GM12875 (cell line): ENCODE results near the gene GDNF.
"Not testable (repeated sequence)": the region's sequence is repeated elsewhere in the genome, so short reads cannot be mapped to it uniquely, and the experiment has no call there.

Experiments
- H3K4me3 ChIP-seq: one replicate; pipeline ENCODE4 v1.5.1; 2011; ENCODE audit warnings: low read depth, low read length, control low read depth
- TF ChIP-seq, protein P1 (sequence below): IDR thresholded peaks from 2 replicates; pipeline ENCODE4 v1.5.1; 2011; ENCODE audit warnings: low read depth, mild to moderate bottlenecking, control low read depth, inconsistent platforms, low read length, moderate library complexity, borderline replicate concordance; ENCODE audit not compliant: insufficient read depth

GDNF gene

DNA sequence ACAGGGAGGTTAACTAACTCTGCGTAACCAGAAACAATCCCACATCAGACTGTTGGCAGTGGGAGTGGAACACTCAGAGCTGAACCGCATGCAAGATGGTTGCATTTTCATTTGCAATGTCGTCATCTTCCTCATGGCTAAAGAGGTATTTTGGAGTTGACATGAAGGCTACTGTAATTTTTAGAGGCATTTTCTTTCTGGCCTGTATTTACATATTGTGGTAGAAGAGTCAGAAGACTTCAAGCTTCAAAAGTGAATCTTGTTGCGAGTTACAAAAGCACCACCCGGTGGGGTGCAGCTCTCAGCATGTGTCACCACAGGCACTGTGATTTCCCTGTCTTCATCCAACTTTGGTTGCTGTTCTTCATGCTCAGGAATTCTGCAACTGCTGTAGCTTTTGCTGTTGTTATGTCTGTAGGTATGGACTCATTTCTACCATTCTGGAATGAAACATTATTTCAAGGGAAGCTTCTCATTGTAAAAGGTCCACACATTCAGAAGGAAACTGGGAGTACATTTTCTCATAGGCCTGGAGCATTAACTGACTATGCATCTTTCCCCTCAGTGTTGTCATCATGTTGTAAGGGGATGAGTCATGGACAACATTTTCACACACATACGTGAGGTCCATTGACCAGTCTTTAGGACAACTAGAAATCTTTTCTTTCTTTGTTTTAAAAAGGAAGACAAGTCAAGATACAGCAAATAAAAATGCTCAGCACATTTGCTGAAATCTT is 35.4 kb upstream of the GDNF start:
- H3K4me3 ChIP-seq: no peak overlapping the region
- TF ChIP-seq, protein P1, sequence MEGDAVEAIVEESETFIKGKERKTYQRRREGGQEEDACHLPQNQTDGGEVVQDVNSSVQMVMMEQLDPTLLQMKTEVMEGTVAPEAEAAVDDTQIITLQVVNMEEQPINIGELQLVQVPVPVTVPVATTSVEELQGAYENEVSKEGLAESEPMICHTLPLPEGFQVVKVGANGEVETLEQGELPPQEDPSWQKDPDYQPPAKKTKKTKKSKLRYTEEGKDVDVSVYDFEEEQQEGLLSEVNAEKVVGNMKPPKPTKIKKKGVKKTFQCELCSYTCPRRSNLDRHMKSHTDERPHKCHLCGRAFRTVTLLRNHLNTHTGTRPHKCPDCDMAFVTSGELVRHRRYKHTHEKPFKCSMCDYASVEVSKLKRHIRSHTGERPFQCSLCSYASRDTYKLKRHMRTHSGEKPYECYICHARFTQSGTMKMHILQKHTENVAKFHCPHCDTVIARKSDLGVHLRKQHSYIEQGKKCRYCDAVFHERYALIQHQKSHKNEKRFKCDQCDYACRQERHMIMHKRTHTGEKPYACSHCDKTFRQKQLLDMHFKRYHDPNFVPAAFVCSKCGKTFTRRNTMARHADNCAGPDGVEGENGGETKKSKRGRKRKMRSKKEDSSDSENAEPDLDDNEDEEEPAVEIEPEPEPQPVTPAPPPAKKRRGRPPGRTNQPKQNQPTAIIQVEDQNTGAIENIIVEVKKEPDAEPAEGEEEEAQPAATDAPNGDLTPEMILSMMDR: no peak

DNA sequence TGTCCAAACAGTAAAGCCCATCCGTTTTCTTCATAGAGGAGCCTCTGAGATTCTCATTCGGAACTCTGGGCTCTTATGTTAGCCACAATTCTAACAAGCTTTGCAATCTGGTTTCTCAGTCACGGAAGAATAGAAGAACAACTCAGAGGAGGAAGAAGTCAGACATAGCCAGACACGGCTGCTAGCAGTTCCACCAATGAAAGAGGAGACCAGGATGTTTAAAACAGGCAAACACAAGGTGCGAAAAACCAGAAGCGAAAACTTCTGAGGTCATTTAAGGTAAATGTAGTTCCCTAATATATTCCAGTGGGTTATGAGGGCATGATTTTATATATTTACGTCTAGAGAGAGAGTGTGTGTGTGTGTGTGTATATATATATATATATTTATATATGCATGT is 34.1 kb upstream of the GDNF start:
- TF ChIP-seq, protein P1: no peak
- no peak overlapping the region for H3K4me3 ChIP-seq

GRCh38 chr5:37871023-37871815 is 31.4 kb upstream of the GDNF start:
- no peak overlapping the region for H3K4me3 ChIP-seq
- TF ChIP-seq, protein P1: no peak

DNA sequence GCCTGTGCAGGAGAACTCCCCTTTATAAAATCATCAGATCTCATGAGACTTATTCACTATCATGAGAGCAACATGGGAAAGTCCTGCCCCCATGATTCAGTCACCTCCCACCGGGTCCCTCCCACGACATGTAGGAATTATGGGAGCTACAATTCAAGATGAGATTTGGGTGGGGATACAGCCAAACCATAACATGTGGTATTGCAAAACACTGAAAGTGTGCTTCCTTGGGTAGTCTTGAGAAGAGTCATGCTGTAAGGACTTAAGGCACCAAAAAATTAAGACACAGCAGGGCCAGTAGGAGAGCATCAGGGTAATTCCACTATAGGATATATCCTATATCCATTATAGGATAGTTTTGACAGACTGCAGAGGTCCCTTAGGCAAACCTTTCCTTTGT is 29.4 kb upstream of the GDNF start:
- H3K4me3 ChIP-seq: no peak overlapping the region
- TF ChIP-seq, protein P1: no peak

GRCh38 chr5:37867654-37868053 is 27.8 kb upstream of the GDNF start:
- TF ChIP-seq, protein P1: no peak

GRCh38 chr5:37862907-37863306 is 23.1 kb upstream of the GDNF start:
- H3K4me3 ChIP-seq: not testable (repeated sequence)

More at GRCh38 chr5:37867654-37868053, 27.8 kb upstream of the GDNF start:
- no peak overlapping the region for H3K4me3 ChIP-seq

DNA sequence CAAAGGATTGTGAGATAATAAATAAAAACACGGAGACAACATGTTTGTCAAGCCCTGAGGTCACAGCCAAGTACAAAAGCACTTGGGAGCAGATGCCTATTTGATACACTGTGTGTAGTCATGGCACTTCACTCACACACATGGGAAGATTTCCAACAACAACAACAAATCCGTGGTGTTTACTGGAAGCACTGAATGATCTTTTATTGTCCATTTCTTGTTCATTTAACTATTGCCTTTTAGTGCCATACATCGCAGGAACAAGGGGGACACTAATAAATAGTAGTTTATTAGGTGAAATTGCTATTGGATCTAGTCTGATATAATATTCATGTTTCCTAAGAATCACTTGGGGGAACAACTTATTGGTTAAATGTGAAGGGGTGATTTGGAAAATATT is 20.4 kb upstream of the GDNF start:
- H3K4me3 ChIP-seq: no peak overlapping the region
- TF ChIP-seq, protein P1: no peak
